NCI-H524 (cell line): ENCODE data around the gene HES5.
A peak's percentile ranks its signal among the peaks of the same experiment; 100 is the strongest.

Source experiments
- DNase-seq, 2 experiments: peaks; one replicate each; lab custom pipeline; 2025; lab: John Stamatoyannopoulos, UW

HES5 gene

DNA sequence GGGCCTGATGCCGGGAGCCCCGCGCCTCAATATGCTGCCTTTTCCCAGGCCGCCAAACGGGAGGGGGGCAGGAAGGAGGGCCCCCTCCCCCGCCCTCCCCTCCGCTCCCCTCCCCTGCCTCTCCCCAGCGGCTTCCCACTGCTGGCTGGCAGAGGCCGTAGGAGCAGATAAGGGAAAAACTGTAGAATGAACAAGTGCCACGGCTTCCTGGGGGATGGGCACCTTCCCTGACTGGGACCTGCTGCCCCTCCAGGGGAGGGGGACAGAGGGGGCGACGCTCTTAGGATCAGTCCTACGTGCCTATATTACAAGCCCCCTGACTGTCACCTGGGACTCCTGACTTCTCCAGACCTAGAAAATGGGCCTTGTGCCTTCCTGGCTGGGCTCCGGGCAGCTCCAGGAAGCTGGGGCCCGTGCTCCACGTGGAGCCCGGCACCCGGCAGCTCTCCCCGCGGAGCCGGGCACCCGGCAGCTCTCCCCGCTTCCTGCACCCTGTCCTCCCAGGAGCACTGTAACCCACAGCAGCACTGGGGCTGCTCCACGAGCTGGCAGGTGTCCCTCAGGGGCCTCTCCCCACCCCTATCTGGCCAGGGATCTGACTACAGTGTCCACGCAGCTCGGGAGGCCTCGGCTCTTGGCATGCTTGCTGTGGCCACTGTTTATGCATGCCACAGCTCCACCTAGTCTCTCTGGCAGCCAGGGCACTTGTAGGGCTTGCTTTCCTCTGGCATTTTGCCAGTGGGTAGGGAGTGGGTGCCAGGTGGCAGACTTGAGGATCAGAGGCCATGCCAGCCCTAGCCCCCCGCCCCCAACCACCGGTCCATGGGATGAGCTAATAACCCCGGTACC lies 674 bp upstream of the HES5 start:
- DNase-seq = peak; percentile 58 to 72

- DNase-seq = no peak
These were observed 888 bp downstream of the HES5 start for GRCh38 chr1:2528966-2529783.

GRCh38 chr1:2528611-2528965 lies 1.5 kb downstream of the HES5 start:
- DNase-seq = no peak

GRCh38 chr1:2528016-2528415 lies 2.0 kb downstream of the HES5 start:
- no peak for DNase-seq

GRCh38 chr1:2527556-2527860 lies 2.6 kb downstream of the HES5 start:
- no peak for DNase-seq

GRCh38 chr1:2526824-2527555 lies 3.1 kb downstream of the HES5 start:
- peak; percentile 57 to 86 for DNase-seq

DNA sequence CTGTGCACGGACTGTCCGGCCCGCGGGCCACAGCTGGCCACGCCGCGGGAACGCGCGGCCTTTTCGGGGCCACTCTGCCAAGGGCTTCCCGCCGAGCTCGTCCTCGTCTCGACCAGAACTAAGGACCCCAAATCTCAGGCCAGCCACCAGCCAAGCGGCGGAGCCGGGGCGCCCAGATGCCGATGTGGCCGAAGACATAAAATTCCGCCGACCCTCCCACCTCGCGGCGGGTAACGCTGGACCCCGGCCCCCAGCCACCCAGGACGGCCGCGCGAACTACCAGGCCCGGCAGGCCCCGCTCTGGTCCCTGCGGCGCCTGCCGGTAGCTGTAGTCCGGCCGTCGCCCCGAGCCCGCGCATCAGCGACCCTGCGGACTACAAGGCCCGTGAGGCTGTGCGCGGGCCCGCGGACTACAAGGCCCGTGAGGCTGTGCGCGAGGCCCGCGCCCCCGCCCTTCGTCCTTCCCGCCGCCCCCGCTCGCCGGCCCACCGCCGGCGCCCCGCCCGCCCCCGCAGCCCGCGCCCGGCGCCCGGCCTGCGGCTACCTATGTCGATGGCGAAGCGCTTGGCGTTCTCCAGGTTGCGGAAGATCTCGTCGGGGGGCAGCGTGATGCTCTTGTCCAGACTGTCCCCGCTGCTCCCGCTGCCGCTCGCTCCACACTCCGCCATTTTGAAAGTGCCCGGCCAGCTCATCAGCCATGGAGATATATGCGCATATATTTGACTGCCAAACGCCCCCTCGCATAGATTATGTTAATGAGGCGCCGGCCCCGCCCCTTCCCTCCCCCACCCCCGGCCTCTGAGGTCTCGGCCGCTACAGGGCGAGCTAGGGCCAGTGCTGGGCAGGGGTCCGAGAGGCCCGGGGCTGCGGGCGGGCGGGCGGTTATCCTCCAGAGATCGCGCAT lies 3.9 kb downstream of the HES5 start, which contains the start of gene PANK4:
PANK4 (minus strand) TSS at position 677 of the 904 bp plus-strand sequence; CDS start at position 668, 9 bp downstream.
- peak; percentile 73 to 93 for DNase-seq

DNA sequence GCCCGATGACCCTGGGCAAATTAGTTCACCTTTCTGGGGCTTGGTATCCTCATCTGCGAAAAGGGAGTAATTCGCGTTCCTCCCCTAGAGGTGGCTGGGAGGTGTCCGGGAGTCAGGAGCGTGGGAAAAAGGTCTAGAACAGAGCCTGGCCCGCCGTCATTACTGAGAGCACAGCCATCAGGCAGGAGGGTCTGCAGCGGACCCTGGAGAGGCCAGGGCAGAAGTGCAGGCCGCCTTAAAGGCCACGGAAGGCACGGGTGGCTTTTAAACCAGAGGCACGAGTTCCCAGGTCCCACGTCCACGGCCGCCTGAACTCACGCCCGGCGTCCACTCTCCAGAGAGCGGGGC lies 4.5 kb downstream of the HES5 start:
- DNase-seq = no peak

DNA sequence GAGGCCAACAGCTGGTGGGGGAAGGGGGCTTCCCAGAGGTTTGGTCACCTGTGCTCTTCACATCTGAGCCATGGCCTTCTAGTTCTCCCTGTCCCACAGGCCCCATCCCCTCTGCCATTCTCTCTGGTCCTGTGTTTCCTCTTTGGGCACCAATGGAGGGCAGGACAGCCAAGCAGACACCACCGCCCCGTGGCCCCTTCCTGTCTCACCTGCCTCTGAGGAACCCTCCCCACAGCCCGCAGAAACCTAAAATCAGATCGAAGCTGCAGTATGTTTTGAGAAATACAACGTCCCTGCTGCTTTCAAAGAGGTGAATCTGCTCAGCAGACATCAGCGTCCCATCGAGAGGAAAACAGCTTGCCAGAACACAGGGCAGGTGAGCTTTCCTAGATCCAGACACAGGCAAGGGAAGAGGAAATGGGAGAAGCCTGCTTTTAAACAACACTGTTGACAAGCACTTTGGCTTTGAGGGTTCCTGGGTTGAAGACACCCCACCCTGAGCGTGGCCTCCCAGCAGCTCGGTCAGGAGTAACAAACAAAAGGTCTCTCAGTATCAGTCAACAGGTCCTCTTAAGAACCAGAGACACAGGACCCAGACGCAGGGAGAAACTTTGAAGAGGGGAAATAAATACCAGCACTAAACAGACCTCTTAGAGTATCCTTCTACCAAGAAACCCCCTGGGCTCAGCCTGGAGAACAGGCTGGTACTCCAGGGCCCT lies 6.0 kb downstream of the HES5 start:
- DNase-seq = no peak

- no peak for DNase-seq
These were observed 6.7 kb downstream of the HES5 start for GRCh38 chr1:2523191-2523890.

DNA sequence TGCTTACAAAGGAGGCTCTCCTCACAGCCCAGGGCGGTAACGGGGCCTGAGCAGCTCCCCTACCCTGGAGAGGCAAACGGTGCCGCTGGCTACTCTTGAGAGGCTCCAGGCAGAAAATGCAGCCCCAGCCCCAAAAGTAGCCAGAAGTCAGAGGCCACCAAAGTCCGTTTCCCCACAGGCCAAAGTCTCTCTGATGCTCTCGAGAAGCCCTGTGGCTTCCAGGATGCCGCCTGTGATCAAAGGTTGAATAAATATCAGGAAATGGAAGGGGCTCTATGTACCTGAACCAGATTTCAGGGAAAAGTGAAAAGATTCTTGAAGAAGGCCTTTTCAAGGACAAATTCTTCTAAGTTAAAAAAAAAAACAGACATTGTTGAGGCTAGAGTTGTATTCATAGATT lies 7.8 kb downstream of the HES5 start:
- DNase-seq = no peak

GRCh38 chr1:2520806-2521205 lies 9.3 kb downstream of the HES5 start:
- DNase-seq = no peak

DNA sequence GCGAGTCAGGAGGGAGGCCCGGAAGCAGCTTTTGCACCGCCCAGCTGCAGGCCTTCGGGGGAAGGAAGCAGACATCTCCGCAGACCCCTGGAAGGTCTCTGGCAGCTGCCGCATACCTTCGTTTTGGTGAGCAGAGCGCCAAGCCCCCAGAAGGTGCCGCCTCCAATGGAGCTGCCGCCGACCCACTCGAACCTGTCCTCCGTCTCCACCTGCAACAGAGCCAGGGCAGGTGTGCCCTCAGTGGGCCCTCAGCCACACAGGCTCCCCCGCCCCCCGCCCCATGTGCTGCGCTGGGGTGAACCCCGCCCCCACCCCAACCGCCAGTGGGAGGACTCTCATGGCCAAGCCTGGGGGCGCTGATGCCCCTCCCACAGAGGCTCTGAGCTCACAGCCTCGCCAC lies 9.9 kb downstream of the HES5 start:
- no peak for DNase-seq

GRCh38 chr1:2519729-2520128 lies 10.3 kb downstream of the HES5 start:
- DNase-seq = no peak

GRCh38 chr1:2519029-2519685 lies 10.9 kb downstream of the HES5 start:
- no peak for DNase-seq

DNA sequence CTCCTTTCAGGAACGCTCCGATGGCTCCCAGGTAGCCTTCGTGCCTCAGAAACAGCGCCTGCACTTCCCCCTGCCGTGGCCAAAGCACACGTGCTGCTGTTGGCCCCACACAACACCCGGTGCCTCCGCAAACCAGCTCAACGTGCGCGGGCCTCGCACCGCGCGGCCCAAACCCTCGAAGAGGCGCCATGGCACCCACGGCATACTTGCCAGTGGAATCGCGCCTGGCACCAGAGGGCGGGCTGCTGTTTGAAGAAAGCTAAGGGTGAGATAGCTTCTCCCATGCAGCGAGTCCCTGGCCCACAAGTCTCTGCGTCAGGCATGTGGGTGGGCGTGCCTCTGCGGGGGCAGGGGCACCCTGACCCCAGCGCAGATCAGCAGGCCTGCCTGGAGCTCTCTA lies 11.5 kb downstream of the HES5 start:
- no peak for DNase-seq

DNA sequence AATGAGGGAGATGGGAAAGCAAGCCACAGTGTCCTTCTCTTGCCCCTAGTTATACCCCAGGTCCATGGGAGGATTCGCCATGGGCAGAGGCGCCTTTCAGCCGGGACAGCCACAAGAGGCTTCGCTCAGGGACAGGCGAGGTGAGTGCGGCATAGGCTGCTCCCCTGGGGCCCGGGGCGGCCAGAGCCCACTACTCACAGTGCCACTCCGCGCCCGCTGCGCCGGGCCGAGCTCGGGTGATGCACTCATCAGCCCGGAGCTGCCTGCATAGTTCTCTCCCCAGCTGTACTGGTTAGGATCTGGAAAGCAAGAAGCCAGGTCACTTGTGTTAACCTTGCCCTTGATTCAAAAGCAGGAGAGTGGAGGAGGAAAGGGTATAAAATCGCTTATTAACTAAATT lies 12.1 kb downstream of the HES5 start:
- no peak for DNase-seq

DNA sequence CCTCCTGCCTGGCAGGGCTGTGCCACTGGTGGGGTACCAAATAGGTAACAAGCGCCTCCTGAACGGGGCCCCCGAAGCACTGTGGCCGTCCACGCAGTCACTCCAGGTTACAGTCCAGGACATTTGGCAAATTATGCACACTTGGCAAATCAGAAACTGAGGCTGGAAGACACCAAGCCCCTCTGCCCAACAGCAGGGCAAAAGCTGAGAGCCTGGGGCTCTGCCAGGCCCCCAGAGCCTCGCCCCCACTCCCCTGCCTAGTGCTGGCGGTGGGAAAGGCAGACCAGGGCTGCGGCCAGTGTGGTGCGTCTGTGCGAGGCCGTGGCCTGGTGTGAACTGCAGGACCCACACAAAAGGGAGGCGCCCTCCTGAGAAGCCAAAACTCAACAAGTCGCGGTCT lies 13.1 kb downstream of the HES5 start:
- no peak for DNase-seq

DNA sequence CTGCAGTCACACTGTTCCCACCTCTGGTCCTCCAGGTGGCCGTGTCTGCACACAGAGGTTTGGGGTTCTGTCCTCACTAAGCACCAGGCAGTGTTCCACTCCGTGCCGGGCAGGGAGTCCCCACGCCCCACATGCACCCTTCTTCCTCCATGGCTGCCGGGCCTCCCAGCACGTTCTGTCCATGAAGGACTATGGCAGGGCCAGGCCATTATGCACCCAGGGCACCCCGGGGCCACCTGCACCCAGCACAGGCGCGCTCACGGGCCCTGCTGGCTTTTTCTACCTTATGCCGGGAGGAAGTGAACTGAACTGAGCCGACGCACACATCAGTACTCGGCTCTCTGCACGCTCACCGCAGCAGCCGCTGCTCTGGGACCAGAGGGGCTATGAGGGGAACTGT lies 13.9 kb downstream of the HES5 start:
- no peak for DNase-seq

DNA sequence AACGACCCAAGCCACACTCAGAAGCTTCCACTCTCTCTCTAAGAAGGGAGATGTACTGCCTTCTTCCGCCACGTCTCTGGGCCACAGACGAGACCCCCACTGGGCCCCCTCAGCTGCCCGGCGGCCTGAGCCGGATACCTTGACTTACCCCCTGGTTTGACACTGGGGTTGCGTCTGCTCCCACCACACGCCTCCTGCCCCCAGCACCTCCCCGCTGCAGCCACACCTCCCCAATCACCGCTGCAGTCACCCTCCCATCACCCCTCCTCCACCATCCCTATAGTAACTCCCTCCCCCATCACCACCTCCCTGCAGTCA lies 14.3 kb downstream of the HES5 start:
- no peak for DNase-seq
